Hematopoietic multipotent progenitor cell treated with erythropoietin and hydrocortisone succinate and interleukin-3 and kit ligand, for 6 days (in vitro differentiated cells): ENCODE data around the gene MOB3B.

Experiments used
- DNase-seq: peaks from one replicate; pipeline ENCODE4 v3.0.0-alpha.2; 2015

MOB3B gene

GRCh38 chr9:27413511-27414219, 115.9 kb downstream of the MOB3B start:
- DNase-seq, result no peak

DNA sequence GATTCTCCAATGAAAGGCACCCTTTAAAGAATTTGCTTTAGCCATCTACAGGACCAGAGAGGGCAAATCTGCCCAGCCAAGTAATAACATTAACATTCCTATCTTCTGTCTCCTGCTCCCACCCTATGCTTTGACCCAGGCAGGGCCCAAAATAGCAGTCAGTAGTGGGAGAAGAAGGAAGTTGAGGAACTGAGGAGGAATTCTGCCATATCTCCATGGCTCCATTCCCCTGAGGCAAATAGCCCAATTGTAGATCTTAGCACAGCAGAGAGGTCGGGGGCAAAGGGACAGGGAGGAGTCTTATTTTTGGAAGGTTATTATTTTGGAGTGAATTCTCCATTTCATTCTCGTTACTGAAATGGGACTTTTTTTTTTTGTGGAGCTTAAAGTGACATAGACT, 116.7 kb downstream of the MOB3B start:
- DNase-seq, result no peak

DNA sequence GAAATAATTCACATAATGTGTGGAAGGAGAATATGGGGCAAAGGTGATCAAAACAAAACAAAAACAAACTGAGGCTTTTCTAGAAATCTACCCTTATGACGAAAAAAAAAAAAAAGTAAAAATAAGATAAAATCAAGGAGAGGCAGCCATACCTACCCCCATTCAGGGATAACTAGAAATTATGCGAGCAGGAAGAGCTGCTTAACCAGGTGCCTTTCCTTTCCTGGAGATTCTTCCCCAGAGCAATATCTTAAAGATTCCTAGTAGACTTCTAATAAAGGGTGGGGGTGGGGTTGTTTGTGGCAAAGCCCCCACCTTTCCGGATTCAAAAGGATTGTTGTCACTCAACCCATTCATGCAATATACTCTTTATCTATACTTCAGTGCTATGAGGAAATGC, 117.5 kb downstream of the MOB3B start:
- no peak for DNase-seq

DNA sequence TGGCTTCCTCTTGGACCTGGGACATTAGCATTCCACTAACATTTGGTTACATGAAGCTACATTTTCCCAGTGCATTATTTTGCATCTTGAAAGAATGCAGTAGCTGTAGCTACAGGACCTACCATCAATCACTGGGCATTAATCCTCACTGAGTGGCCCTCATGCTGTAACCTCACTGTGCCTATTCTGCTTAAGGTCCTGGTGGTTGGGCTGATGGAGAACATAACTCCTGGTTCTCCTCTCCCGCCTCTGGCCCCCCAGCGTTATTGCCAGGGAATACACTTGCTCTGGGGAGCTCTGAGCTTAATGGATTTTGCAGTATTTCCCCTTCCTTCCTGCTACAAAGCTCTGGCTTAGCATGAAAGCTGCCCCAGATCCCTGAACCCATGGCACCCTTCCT, 121.1 kb downstream of the MOB3B start:
- no peak for DNase-seq

GRCh38 chr9:27408001-27408400, 121.6 kb downstream of the MOB3B start:
- DNase-seq, result no peak

GRCh38 chr9:27407491-27407890, 122.1 kb downstream of the MOB3B start:
- no peak for DNase-seq

- DNase-seq, result no peak
Measured at GRCh38 chr9:27404661-27405060, 125.0 kb downstream of the MOB3B start.

DNA sequence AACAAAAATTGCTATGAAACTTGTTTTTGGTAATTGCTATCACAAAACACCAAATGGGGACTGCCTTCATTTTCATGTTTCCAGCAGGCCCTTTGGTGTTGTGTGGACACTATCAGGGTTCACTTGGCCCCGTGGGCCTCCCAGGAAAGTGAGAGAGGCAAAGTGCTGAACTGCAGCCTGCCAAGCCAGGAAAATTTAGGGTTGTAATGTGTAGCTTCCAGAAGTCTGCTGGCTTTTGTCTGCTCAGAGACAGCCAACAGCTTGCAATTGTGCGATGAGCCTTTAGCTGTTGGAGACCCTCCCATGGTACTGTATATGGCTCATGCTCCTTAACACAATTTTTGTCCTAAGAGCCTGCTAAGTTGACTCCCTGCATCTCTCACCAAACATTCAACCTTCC, 127.0 kb downstream of the MOB3B start:
- no peak for DNase-seq

DNA sequence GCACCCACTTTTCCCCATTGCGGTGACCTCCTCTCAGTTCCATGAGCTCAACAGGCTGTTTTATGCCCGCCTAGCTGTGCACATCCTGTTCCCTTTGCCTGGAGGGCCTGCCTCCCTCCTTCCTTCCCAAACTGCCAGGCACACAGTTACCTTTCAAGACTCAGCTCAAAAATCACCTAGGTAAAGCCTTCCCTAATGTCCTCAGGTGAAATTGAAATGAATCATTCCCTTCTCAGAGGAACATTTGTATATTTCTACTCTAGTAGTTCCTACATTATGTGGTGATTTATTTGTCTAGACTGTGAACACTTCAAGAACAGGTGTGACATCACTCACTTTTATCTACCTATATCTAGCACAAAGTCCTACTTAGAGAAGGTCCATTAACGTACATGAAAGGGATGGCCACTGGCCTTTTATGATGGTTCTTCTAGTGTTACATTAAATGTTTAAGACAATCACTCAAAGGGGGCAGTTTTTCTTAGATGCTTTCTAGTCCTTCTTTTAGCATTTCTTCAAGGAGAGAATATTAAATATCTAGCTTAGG, 129.2 kb downstream of the MOB3B start:
- DNase-seq, result no peak

- no peak for DNase-seq
Measured at GRCh38 chr9:27398982-27399653, 130.5 kb downstream of the MOB3B start.

GRCh38 chr9:27396495-27396894, 133.1 kb downstream of the MOB3B start:
- DNase-seq, result no peak

DNA sequence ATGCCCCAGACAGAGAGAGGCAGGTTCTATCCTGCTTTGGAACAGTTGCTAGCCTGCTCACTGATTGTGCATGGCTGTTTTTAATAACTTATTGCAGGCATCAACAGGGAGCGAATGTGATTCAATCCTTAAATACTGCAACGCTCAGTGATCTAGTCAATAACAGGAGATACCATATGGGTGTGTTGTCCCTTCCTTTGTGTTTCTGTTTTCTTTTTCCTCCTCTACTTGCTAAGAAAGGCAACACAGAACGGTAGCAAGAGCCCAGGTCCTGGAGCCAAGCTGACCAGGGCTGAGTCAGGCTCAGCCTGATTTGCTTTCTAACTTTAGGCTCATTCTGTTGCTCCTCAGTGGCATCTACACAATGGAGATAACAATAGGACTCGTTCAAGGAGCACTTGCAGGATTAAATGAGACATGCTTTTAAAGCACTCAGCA, 134.1 kb downstream of the MOB3B start:
- DNase-seq, result no peak

DNA sequence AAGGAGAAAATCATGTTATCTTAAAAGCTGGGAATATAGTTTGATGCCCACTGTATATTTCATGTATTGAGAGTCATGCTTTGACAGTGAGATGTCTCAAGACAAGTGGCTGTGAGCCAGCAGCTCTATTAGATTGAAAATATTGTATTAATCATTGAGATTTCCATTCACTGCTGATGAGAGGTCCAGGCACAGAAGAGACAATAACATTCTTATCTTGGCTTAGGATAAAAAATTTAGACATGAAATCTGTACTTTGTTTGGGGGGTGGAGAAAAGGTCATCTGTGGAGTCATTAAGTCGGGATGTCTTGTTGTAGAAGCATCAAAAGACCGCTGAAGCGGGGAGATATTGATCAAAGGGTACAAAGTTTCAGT, 134.8 kb downstream of the MOB3B start:
- no peak for DNase-seq

GRCh38 chr9:27394154-27394825, 135.3 kb downstream of the MOB3B start:
- DNase-seq, result no peak

DNA sequence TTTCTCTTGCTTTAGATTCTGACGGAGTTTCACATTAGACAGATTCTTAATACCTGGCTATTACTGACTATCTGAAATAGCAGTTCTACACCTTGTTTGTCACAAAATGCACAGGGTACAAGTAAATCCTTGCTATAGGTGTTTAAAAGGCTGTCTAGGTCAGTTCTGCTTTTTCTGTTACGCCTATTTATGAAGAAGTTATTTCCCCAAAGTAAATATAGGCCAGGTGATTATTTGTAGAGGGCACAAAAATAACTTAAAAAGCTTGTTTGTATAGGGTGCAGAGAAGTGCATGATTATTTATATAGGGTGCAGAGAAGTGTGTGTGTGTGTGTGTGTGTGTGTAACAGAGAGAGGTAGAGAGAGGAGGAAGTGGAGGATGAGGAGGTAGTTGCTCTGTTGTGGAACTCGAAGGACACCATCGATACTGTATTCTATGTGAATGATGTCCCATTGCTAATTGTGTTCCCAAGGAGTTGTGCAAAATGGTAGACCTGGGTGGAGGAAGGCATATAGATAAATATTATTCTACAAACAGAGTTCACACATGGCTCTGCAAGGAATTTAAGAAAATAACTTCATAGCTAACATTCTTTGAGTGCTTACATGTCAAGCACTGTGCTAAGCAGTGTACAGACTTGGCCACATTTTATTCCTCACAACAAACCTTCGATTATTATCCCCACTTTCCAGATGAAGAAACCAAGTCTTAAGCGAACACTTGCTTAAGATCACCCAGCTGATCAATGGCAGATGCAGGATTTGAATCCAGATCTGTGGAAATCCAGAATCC, 136.4 kb downstream of the MOB3B start:
- no peak for DNase-seq

- DNase-seq, result no peak
Measured at GRCh38 chr9:27392451-27392850, 137.2 kb downstream of the MOB3B start.

- no peak for DNase-seq
Measured at GRCh38 chr9:27391040-27391895, 138.3 kb downstream of the MOB3B start.

DNA sequence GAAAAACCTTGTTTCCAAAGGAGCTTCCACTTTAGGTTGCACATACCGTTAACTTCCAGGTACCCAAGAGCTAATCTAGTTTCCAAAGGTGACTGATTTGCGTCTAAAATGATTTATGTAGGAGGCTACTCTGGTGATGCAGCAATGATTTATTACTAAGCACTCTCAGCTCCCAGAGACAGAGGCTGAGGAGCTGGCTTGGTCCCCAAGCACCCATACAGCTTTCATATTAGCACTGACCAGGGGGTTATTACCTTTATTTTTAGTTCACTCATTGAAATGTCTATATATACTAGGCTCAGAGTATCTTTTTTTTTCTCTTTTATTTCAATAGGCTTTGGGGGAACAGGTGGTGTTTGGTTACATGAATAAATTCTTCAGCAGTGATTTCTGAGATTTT, 141.5 kb downstream of the MOB3B start:
- no peak for DNase-seq

GRCh38 chr9:27387722-27388121, 141.9 kb downstream of the MOB3B start:
- DNase-seq, result no peak

DNA sequence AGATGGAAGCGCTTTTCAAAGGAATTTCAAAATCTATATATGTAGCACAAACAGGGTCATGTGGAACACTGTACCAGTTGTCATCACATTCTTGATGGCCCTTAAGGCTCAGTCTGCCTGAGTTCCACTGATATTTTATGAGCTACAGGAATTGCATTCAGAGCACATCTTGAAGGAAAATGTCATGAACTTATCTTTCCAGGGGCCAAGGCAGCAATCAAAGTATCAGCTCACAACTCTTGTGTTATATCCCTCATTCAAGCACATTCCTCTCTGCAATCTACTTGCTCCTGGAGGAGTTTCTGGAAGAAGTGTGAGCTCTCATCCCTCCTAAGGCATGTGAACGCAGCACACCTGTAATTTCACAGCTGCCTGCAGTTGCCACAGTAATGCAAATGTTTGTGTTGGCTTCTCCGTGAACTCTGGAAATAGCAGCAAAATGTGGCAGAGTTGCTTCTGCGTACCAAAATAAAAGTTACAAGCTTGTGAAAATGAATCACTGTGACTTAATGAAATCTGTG, 143.0 kb downstream of the MOB3B start:
- DNase-seq, result no peak

GRCh38 chr9:27385606-27386322, 143.8 kb downstream of the MOB3B start:
- no peak for DNase-seq
